H1 (cell line): ENCODE data around the gene LMAN1L. TPM values are rescaled to one million over a fixed set of nuclear protein-coding genes. Genes with fewer than 3 reads are reported as not detected.

Source experiments
- CTCF ChIA-PET: fragments of 300-600 bp; sonication (Branson Sonifier 250); formaldehyde crosslinking; loops from one replicate; lab custom pipeline; 2021; ENCODE audit not compliant: partially characterized antibody; lab: Charles Lee
- POLR2A ChIA-PET: fragments of 300-600 bp; sonication (Branson Sonifier 250); formaldehyde crosslinking; loops from one replicate; lab custom pipeline; 2021; ENCODE audit warnings: inconsistent platforms; ENCODE audit not compliant: partially characterized antibody; lab: Charles Lee
- DNase-seq, 2 experiments: peaks; one replicate each; pipeline versions ENCODE4 v3.0.0 to v3.0.0-alpha.2; 2010 to 2022; ENCODE audit warnings: low spot score in 2 of 2, low read depth in 1 of 2, mixed read lengths in 1 of 2
- FAIRE-seq: peaks from 2 replicates; lab custom pipeline; 2011; peaks lifted over from hg19 to GRCh38; lab: Jason Lieb, UNC
- H2AFZ ChIP-seq: 2 replicates; pipeline ENCODE4 v1.8.1; 2012; ENCODE audit warnings: low read length, inconsistent platforms
- H2AK5ac ChIP-seq: 2 replicates; pipeline ENCODE4 v1.6.1; 2013; ENCODE audit warnings: low read depth, low read length
- H2BK120ac ChIP-seq: replicated peaks from 2 replicates; pipeline ENCODE3; 2013; ENCODE audit warnings: low read depth, low read length, inconsistent platforms
- H2BK12ac ChIP-seq: 2 replicates; pipeline ENCODE4 v1.6.1; 2013; ENCODE audit warnings: low read depth, low read length
- H2BK15ac ChIP-seq: 2 replicates; pipeline ENCODE4 v1.6.1; 2013; ENCODE audit warnings: low read length
- H2BK20ac ChIP-seq: 2 replicates; pipeline ENCODE4 v1.6.1; 2013; ENCODE audit warnings: low read length
- H2BK5ac ChIP-seq: 2 replicates; pipeline ENCODE4 v1.6.1; 2013; ENCODE audit warnings: low read depth, low read length
- H3K14ac ChIP-seq: 2 replicates; pipeline ENCODE4 v1.6.1; 2013; ENCODE audit warnings: inconsistent platforms; ENCODE audit not compliant: insufficient read length
- H3K18ac ChIP-seq: 2 replicates; pipeline ENCODE4 v1.6.1; 2013; ENCODE audit warnings: low read length; ENCODE audit errors: extremely low read depth
- H3K23ac ChIP-seq: 2 replicates; pipeline ENCODE4 v1.6.1; 2013; ENCODE audit warnings: inconsistent platforms; ENCODE audit not compliant: insufficient read length
- H3K23me2 ChIP-seq: 2 replicates; pipeline ENCODE4 v1.6.1; 2013; ENCODE audit warnings: low read depth, low read length
- H3K27ac ChIP-seq: 2 replicates; pipeline ENCODE4 v1.6.1; 2011; ENCODE audit warnings: low read depth, low read length, inconsistent platforms
- H3K27me3 ChIP-seq, 4 experiments: replicated peaks in 1 of 4; 1 replicate in 1 of 4; 2 replicates in 3 of 4; pipeline versions ENCODE4 v1.6.1 to v1.8.1; 2011 to 2013; ENCODE audit warnings: low read length in 3 of 4, mild to moderate bottlenecking in 3 of 4, inconsistent platforms in 2 of 4, mixed read lengths in 2 of 4, moderate library complexity in 1 of 4; ENCODE audit not compliant: control insufficient read depth in 3 of 4, insufficient read depth in 3 of 4; ENCODE audit errors: extremely low read depth in 1 of 4
- H3K36me3 ChIP-seq, 4 experiments: 2 replicates each; pipeline versions ENCODE4 v1.6.1 to v1.8.1; 2011 to 2013; ENCODE audit warnings: mild to moderate bottlenecking in 4 of 4, low read length in 3 of 4, moderate library complexity in 2 of 4, control low read depth in 1 of 4, inconsistent platforms in 1 of 4; ENCODE audit not compliant: insufficient read depth in 4 of 4, control insufficient read depth in 2 of 4
- H3K4ac ChIP-seq: replicated peaks from 2 replicates; pipeline ENCODE3; 2013; ENCODE audit warnings: low read length, low read depth, mixed read lengths, inconsistent platforms; ENCODE audit not compliant: insufficient read length
- H3K4me1 ChIP-seq, 4 experiments: replicated peaks in 1 of 4; 1 replicate in 1 of 4; 2 replicates in 3 of 4; pipeline versions ENCODE4 v1.6.1 to v1.8.1; 2011 to 2013; ENCODE audit warnings: low read length in 3 of 4, inconsistent platforms in 2 of 4, mixed read lengths in 1 of 4; ENCODE audit not compliant: insufficient read depth in 4 of 4, control insufficient read depth in 3 of 4
- H3K4me2 ChIP-seq, 2 experiments: 2 replicates each; pipeline versions ENCODE4 v1.6.1 to v1.8.1; 2011 to 2013; ENCODE audit warnings: low read depth in 2 of 2, low read length in 2 of 2, control low read depth in 1 of 2, inconsistent platforms in 1 of 2, mild to moderate bottlenecking in 1 of 2; ENCODE audit not compliant: insufficient read depth in 1 of 2
- H3K4me3 ChIP-seq, 4 experiments: fragments of 200-600, 300-600 bp in 1 of 4; sonication (generic), shearing (Covaris generic), sonication (Bioruptor Twin) in 1 of 4; 2 replicates each; pipeline versions ENCODE4 v1.5.1 to v1.8.1; 2011 to 2016; ENCODE audit warnings: low read length in 4 of 4, low read depth in 3 of 4, control low read depth in 2 of 4, inconsistent platforms in 2 of 4, mild to moderate bottlenecking in 2 of 4, mixed read lengths in 1 of 4, moderate library complexity in 1 of 4; ENCODE audit not compliant: insufficient read depth in 2 of 4; ENCODE audit errors: extremely low read depth in 1 of 4
- H3K56ac ChIP-seq: replicated peaks from 2 replicates; pipeline ENCODE3; 2013; ENCODE audit warnings: low read depth, mild to moderate bottlenecking, mixed read lengths, low read length, inconsistent platforms; ENCODE audit not compliant: insufficient read length
- H3K79me1 ChIP-seq: 2 replicates; pipeline ENCODE4 v1.6.1; 2013; ENCODE audit warnings: low read depth, low read length, control low read depth
- H3K79me2 ChIP-seq, 2 experiments: 2 replicates each; pipeline versions ENCODE4 v1.6.1 to v1.8.1; 2012 to 2013; ENCODE audit warnings: low read length in 2 of 2, mild to moderate bottlenecking in 2 of 2, inconsistent platforms in 1 of 2; ENCODE audit not compliant: insufficient read depth in 2 of 2, control insufficient read depth in 1 of 2
- H3K9ac ChIP-seq, 4 experiments: replicated peaks in 1 of 4; 1 replicate in 1 of 4; 2 replicates in 3 of 4; pipeline versions ENCODE4 v1.6.1 to v1.8.1; 2011 to 2013; ENCODE audit warnings: low read depth in 3 of 4, low read length in 3 of 4, control low read depth in 2 of 4, mild to moderate bottlenecking in 2 of 4, moderate library complexity in 2 of 4, inconsistent platforms in 1 of 4; ENCODE audit errors: extremely low read depth in 1 of 4
- H3K9me3 ChIP-seq, 2 experiments: 2 replicates each; pipeline versions ENCODE4 v1.6.1 to v1.8.1; 2012 to 2013; ENCODE audit warnings: mild to moderate bottlenecking in 2 of 2, moderate library complexity in 2 of 2, control low read depth in 1 of 2, inconsistent platforms in 1 of 2, low read depth in 1 of 2, low read length in 1 of 2, mixed read lengths in 1 of 2; ENCODE audit not compliant: insufficient read depth in 2 of 2
- H4K20me1 ChIP-seq, 2 experiments: replicated peaks in 1 of 2; 2 replicates each; pipeline versions ENCODE3 to v1.8.1; 2011 to 2013; ENCODE audit warnings: inconsistent platforms in 2 of 2, low read length in 2 of 2, mild to moderate bottlenecking in 1 of 2; ENCODE audit not compliant: insufficient read depth in 2 of 2, control insufficient read depth in 1 of 2
- H4K5ac ChIP-seq: 2 replicates; pipeline ENCODE4 v1.6.1; 2013; ENCODE audit warnings: low read length, low read depth, mixed read lengths, inconsistent platforms; ENCODE audit not compliant: insufficient read length
- H4K8ac ChIP-seq: 2 replicates; pipeline ENCODE4 v1.8.0; 2013; ENCODE audit warnings: mild to moderate bottlenecking, moderate library complexity, low read length, inconsistent platforms; ENCODE audit not compliant: insufficient read depth; ENCODE audit errors: extremely low read depth
- H4K91ac ChIP-seq: replicated peaks from 2 replicates; pipeline ENCODE3; 2013; ENCODE audit warnings: low read length, mixed read lengths, inconsistent platforms; ENCODE audit not compliant: insufficient read length
- CEBPB ChIP-seq: IDR thresholded peaks from 2 replicates; pipeline ENCODE4 v1.6.1; 2012; ENCODE audit warnings: low read depth, low read length
- POLR2AphosphoS5 ChIP-seq: IDR thresholded peaks from 2 replicates; pipeline ENCODE4 v1.6.1; 2011; ENCODE audit warnings: low read depth, low read length
- RFX5 ChIP-seq: IDR thresholded peaks from 2 replicates; pipeline ENCODE4 v1.6.1; 2011; ENCODE audit warnings: low read depth, low read length, improper control_type of control experiment, borderline replicate concordance
- TCF12 ChIP-seq: IDR thresholded peaks from 2 replicates; pipeline ENCODE4 v1.6.1; 2011; ENCODE audit warnings: low read depth, mild to moderate bottlenecking, low read length
- WGBS, 2 experiments: shearing (Covaris generic) in 1 of 2; methylation state at CpG; one replicate each; pipeline versions ENCODE4 v1.1.6 to v1.1.7; 2013 to 2015; ENCODE audit warnings: low lambda C conversion rate in 2 of 2, mixed read lengths in 2 of 2, inconsistent platforms in 1 of 2, low coverage in 1 of 2, missing lambda C conversion rate in 1 of 2; ENCODE audit not compliant: insufficient replicate concordance in 2 of 2, insufficient coverage in 1 of 2, insufficient read length in 1 of 2; ENCODE audit errors: extremely low coverage in 1 of 2, missing lambda C conversion rate in 1 of 2; 5-methylcytosine and 5-hydroxymethylcytosine counted together
- polyA plus RNA-seq, 7 experiments: library from polyadenylated mRNA; depleted of rRNA in 3 of 7; stranded (reverse) in 5 of 7; unstranded in 2 of 7; fragments of >200 nt in 5 of 7; fragments of 200-250 nt in 2 of 7; gene quantifications; 1 replicate in 5 of 7; 2 replicates in 1 of 7; 4 replicates in 1 of 7; pipeline versions ENCODE4 v1.2.1 to v1.2.3, GENCODE V29; 2011 to 2013; ENCODE audit warnings: missing spikeins in 2 of 7, mixed read lengths in 2 of 7
- total RNA-seq: library from RNA; stranded (reverse); fragmentation: NEBNext Ultra II Directional; extraction: Animal tissue kit (Norgen Biotek cat#: 25700); gene quantifications from 2 replicates; pipeline ENCODE4 v1.2.1, GENCODE V29; 2021

Gene LMAN1L
- total and polyA plus RNA-seq, 2 of the 8 experiments (the other 6 are each of a cell fraction or from before 2014, with no cell fraction given), result not detected

GRCh38 chr15:74809956-74810355, 2.7 kb upstream of the LMAN1L start:
- no peak overlapping the region for H3K4ac ChIP-seq
- ChIA-PET CTCF (interaction anchor here (0.9 to 10.2 kb wide), 16 partner anchors 9 to 178 kb away, joined by 3 to 113 read pairs (median 8); partner anchors contain the start of gene CPLX3), POLR2A (interaction anchor here (0.9 to 2.8 kb wide), 4 partner anchors 10 to 192 kb away, joined by 4 to 10 read pairs (median 6); partner anchors contain the start of gene CPLX3)
- H3K4me2 ChIP-seq, result no peak overlapping the region
- H3K18ac ChIP-seq, result no peak overlapping the region
- H4K20me1 ChIP-seq, result no peaks in the 10 kb centered on the region
- no peak overlapping the region for H2BK5ac ChIP-seq
- no peak overlapping the region for H3K27ac ChIP-seq
- no peak for DNase-seq
- no peaks in the 10 kb centered on the region for H3K9me3 ChIP-seq
- no peak overlapping the region for H3K56ac ChIP-seq
- no peaks in the 10 kb centered on the region for H3K79me2 ChIP-seq
- FAIRE-seq, result no peak
- no peak overlapping the region for H2AFZ ChIP-seq
- peaks cover 0 to 2% (median 1%) of the 10 kb centered on the region in 4 experiments; a peak in 2 of 7 replicates for H3K4me1 ChIP-seq
- no peak overlapping the region for H2BK15ac ChIP-seq
- no peak overlapping the region for H3K9ac ChIP-seq
- no peaks in the 10 kb centered on the region for H3K79me1 ChIP-seq
- H3K23me2 ChIP-seq, result no peaks in the 10 kb centered on the region
- H2BK20ac ChIP-seq, result no peak overlapping the region
- no peaks in the 10 kb centered on the region for H3K27me3 ChIP-seq
- 85% methylated on average over 3 of the region's 3 CpGs; no CpG with 5 or more reads in 1 of the 2 experiments for WGBS, 2 experiments
- H3K36me3 ChIP-seq, result no peaks in the 10 kb centered on the region
- no peak overlapping the region for H4K91ac ChIP-seq
- TF ChIP-seq POLR2AphosphoS5, result no peak
- no peak for TF ChIP-seq RFX5
- no peak for TF ChIP-seq TCF12
- no peak for TF ChIP-seq CEBPB
- H2AK5ac ChIP-seq, result no peak overlapping the region
- no peak overlapping the region for H3K4me3 ChIP-seq
- no peak overlapping the region for H2BK120ac ChIP-seq
- H4K5ac ChIP-seq, result no peak overlapping the region
- H3K14ac ChIP-seq, result no peak overlapping the region
- H2BK12ac ChIP-seq, result no peak overlapping the region
- no peak overlapping the region for H3K23ac ChIP-seq
- H4K8ac ChIP-seq, result no peak overlapping the region
